Embryonic facial prominence (tissue), 1 donor: ENCODE data around the gene FLOT1.

ENCODE experiments used
- DNase-seq: peaks from one replicate; pipeline ENCODE4 v3.0.0-alpha.2; 2016; ENCODE audit errors: extremely low spot score

Gene FLOT1

DNA sequence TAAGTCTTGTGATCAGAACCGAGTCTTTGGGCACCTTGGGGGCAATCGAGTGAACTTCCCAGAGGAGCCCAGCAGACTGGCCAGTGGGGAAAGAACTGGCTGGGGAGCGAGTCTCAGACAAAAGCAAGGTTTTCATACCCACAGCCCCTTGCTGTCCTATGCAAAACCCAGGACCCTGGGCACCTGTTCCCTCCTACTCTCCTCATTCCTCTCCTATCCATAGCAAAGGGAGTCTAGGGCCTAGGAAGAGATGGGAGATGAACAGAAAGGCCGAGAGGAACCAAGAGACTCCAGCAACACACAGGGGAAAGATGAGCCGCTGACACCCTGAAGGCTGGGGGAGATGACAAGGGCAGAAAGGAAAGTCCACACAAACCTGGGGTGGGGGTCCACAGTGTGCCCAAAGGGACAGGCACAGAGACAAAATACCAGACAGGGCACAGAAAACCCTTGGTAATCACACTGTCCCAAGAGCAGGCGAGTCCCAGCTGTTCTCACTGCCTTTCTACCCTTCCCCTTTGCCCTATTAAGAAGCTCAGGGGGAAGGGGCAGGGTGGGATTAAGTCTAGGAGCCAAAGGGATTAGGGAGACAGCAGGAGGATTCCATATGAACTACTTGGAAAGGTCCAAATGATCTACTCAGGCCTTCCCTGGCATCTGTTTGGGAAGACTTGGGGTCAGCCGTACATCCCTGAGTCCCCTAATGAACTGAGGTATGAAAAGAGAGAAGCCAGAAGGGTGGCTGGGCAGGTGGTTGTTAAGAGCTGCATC lies 62.5 kb downstream of the FLOT1 start:
- DNase-seq: no peak

DNA sequence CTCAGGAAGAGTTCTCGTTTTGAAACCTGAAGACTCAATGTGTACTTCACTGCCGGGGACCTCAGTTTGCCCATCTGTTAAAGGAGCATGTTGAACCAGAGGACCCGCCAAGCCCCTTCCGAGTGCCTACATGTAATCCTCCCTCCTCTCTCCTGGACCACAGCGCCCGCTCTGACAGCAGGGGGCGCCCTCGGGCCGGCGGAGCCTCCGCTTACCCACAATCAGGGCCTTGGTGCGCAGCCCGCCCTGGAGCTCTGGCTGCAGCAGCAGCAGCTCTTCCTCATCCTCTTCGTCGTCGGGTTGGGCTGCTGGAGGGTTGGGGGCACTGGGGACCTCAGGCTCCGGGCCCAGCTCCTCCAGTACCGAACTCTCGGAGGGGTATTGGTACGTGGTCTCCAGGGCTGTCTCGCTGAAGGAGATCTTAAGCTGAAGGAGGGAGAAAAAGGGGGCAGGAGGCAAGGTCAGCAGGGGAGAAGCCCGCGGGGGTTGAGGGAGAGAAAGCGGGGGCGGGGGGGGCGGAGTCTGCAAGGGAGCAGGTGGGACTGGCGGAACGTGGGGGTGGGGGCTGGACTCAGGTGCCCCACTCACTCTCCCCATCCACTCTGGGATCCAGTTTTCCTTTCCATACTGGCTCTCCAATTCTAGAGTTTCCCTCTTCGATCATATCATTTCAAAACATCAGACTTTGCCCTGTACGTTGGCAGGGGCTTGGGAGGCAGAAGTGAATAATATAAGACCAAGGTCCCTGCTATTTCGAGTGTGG lies 63.3 kb downstream of the FLOT1 start:
- no peak for DNase-seq
